ENCODE data around the gene EVPL. TPM values are rescaled to one million over a fixed set of nuclear protein-coding genes. Genes with fewer than 3 reads are reported as not detected.

Gene EVPL
- total RNA-seq, 1 experiment from 2014 or later: 58.0 TPM

DNA sequence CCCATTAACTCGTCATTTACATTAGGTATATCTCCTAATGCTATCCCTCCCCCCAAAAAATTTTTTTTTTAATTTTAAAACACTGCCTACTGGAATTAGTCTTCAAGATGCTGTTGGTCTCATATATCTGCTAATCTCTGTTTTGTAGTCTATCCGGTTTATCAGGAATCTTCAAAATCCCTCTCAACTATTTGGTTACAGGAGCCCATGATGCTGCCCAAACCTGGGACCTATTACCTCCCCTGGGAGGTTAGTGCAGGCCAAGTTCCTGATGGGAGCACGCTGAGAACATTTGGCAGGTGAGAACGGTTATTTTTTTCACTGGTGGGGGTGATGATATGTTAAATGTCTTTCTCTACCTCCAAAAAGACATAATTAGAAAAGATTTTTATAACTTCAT, 41.1 kb downstream of the EVPL start:
- intact Hi-C loops (cut with micrococcal nuclease): no loop called here
- Histone ChIP-seq H3K27me3 (ENCODE audit: insufficient read depth, low read length) (no peaks in the 10 kb centered on the region), H3K79me2 (ENCODE audit: insufficient read depth, low read length) (no peaks in the 10 kb centered on the region), H4K20me1 (ENCODE audit: insufficient read depth) (no peaks in the 10 kb centered on the region), H3K4me1 (ENCODE audit: control insufficient read depth in 1 of 2, insufficient read depth in 2 of 2, low read length in 2 of 2) (peaks cover 6 to 20% of the 10 kb centered on the region in 2 experiments; a peak in 3 of 4 replicates), H3K36me3 (ENCODE audit: control insufficient read depth in 1 of 2, insufficient read depth in 2 of 2, low read length in 2 of 2) (no peaks in the 10 kb centered on the region), H3K27ac (ENCODE audit: low read depth, low read length) (no peak overlapping the region), H3K9me2 (ENCODE audit: insufficient read depth) (no peaks in the 10 kb centered on the region), H3K4me3 (replicated peaks in 1 of 2; ENCODE audit: low read depth in 1 of 2, low read length in 2 of 2) (no peak overlapping the region), H3K9ac (ENCODE audit: low read length) (no peak overlapping the region), H3K9me3 (ENCODE audit: control insufficient read depth in 1 of 2, insufficient read depth in 1 of 2, low read depth in 1 of 2, low read length in 2 of 2) (no peaks in the 10 kb centered on the region), H3K4me2 (ENCODE audit: low read length) (no peak overlapping the region), H2AFZ (ENCODE audit: low read depth, low read length, poor library complexity, severe bottlenecking) (no peak overlapping the region)
- ChIA-PET RAD21 (ENCODE audit: low non-redundant PET in 1 of 2, low total read pairs in 2 of 2, uncharacterized antibody in 2 of 2, unreplicated experiment in 2 of 2) (no interaction called here), POLR2A (no interaction called here), CTCF (no interaction called here)
- ATAC-seq: no peak
- DNase-seq (ENCODE audit: low read depth, low spot score): no peak
- no peak for TF ChIP-seq TCF7L2 (IDR thresholded peaks at IDR 0.05; ENCODE audit: borderline replicate concordance, extremely low read depth, insufficient read depth, insufficient read length)
- TF ChIP-seq FOSL1 (IDR thresholded peaks at IDR 0.05; ENCODE audit: low read depth): no peak
- no peak for TF ChIP-seq RAD21 (IDR thresholded peaks at IDR 0.05; ENCODE audit: low read depth)
- no peak for TF ChIP-seq SRF (IDR thresholded peaks at IDR 0.05; ENCODE audit: low read depth)
- TF ChIP-seq POLR2A (IDR thresholded peaks at IDR 0.05; ENCODE audit: borderline replicate concordance, extremely low read depth, insufficient read depth, insufficient read length): no peak
- TF ChIP-seq, protein P1, sequence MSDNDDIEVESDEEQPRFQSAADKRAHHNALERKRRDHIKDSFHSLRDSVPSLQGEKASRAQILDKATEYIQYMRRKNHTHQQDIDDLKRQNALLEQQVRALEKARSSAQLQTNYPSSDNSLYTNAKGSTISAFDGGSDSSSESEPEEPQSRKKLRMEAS (IDR thresholded peaks at IDR 0.05): no peak
- no peak for TF ChIP-seq ZFX (IDR thresholded peaks at IDR 0.05)
- TF ChIP-seq CEBPB (IDR thresholded peaks at IDR 0.05; ENCODE audit: low read depth): no peak
- TF ChIP-seq, protein P2, sequence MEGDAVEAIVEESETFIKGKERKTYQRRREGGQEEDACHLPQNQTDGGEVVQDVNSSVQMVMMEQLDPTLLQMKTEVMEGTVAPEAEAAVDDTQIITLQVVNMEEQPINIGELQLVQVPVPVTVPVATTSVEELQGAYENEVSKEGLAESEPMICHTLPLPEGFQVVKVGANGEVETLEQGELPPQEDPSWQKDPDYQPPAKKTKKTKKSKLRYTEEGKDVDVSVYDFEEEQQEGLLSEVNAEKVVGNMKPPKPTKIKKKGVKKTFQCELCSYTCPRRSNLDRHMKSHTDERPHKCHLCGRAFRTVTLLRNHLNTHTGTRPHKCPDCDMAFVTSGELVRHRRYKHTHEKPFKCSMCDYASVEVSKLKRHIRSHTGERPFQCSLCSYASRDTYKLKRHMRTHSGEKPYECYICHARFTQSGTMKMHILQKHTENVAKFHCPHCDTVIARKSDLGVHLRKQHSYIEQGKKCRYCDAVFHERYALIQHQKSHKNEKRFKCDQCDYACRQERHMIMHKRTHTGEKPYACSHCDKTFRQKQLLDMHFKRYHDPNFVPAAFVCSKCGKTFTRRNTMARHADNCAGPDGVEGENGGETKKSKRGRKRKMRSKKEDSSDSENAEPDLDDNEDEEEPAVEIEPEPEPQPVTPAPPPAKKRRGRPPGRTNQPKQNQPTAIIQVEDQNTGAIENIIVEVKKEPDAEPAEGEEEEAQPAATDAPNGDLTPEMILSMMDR (IDR thresholded peaks at IDR 0.05 in 2 of 3, conservative IDR thresholded peaks at IDR 0.05 in 1 of 3; ENCODE audit: borderline replicate concordance in 1 of 3, insufficient read depth in 1 of 3, low read depth in 2 of 3, low read length in 2 of 3): no peak
- TF ChIP-seq ZNF274 (IDR thresholded peaks at IDR 0.05; ENCODE audit: low read depth, low read length): no peak
- TF ChIP-seq ELF1 (IDR thresholded peaks at IDR 0.05; ENCODE audit: borderline replicate concordance, low read depth): no peak
- TF ChIP-seq EZH2phosphoT487 (IDR thresholded peaks at IDR 0.05; ENCODE audit: borderline replicate concordance): no peak
- TF ChIP-seq, protein P3, sequence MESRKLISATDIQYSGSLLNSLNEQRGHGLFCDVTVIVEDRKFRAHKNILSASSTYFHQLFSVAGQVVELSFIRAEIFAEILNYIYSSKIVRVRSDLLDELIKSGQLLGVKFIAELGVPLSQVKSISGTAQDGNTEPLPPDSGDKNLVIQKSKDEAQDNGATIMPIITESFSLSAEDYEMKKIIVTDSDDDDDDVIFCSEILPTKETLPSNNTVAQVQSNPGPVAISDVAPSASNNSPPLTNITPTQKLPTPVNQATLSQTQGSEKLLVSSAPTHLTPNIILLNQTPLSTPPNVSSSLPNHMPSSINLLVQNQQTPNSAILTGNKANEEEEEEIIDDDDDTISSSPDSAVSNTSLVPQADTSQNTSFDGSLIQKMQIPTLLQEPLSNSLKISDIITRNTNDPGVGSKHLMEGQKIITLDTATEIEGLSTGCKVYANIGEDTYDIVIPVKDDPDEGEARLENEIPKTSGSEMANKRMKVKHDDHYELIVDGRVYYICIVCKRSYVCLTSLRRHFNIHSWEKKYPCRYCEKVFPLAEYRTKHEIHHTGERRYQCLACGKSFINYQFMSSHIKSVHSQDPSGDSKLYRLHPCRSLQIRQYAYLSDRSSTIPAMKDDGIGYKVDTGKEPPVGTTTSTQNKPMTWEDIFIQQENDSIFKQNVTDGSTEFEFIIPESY (IDR thresholded peaks at IDR 0.05; ENCODE audit: extremely low read depth, insufficient replicate concordance, low read length): no peak
- no peak for TF ChIP-seq SIN3A (IDR thresholded peaks at IDR 0.05; ENCODE audit: low read depth)
- BruUV-seq (replicated peaks): no TSS peak
